Astrocyte (in vitro differentiated cells and primary cell): ENCODE data around the gene FAM53B. TPM values are rescaled to one million over a fixed set of nuclear protein-coding genes. Genes with fewer than 3 reads are reported as not detected.

Source experiments
- DNase-seq: peaks from one replicate; pipeline ENCODE4 v3.0.0-alpha.2; 2010; ENCODE audit warnings: low read depth
- FAIRE-seq: peaks from 2 replicates; lab custom pipeline; 2011; peaks lifted over from hg19 to GRCh38; lab: Jason Lieb, UNC
- H2AFZ ChIP-seq: 2 replicates; pipeline ENCODE4 v1.6.0; 2012; ENCODE audit warnings: low read depth, low read length, inconsistent platforms
- H3K27ac ChIP-seq: 2 replicates; pipeline ENCODE4 v1.5.1; 2011; ENCODE audit warnings: low read depth, low read length, inconsistent platforms
- H3K27me3 ChIP-seq: 2 replicates; pipeline ENCODE4 v1.6.0; 2011; ENCODE audit warnings: low read length, inconsistent platforms; ENCODE audit not compliant: insufficient read depth
- H3K36me3 ChIP-seq: 2 replicates; pipeline ENCODE4 v1.5.1; 2011; ENCODE audit warnings: low read length, inconsistent platforms; ENCODE audit not compliant: insufficient read depth
- H3K4me1 ChIP-seq: 2 replicates; pipeline ENCODE4 v1.5.1; 2011; ENCODE audit warnings: low read length, inconsistent platforms; ENCODE audit not compliant: insufficient read depth
- H3K4me2 ChIP-seq: 2 replicates; pipeline ENCODE4 v1.6.0; 2012; ENCODE audit warnings: low read length, inconsistent platforms
- H3K4me3 ChIP-seq: 2 replicates; pipeline ENCODE4 v1.5.1; 2011; ENCODE audit warnings: low read depth, mild to moderate bottlenecking, low read length, inconsistent platforms; ENCODE audit not compliant: insufficient read depth
- H3K79me2 ChIP-seq: 2 replicates; pipeline ENCODE4 v1.6.0; 2012; ENCODE audit warnings: mild to moderate bottlenecking, low read length, inconsistent platforms; ENCODE audit not compliant: insufficient read depth
- H3K9ac ChIP-seq: 2 replicates; pipeline ENCODE4 v1.6.0; 2012; ENCODE audit warnings: mild to moderate bottlenecking, low read length, inconsistent platforms
- H3K9me3 ChIP-seq: 2 replicates; pipeline ENCODE4 v1.5.1; 2012; ENCODE audit warnings: low read depth, mild to moderate bottlenecking, low read length, inconsistent platforms; ENCODE audit not compliant: insufficient read depth
- H4K20me1 ChIP-seq: 2 replicates; pipeline ENCODE4 v1.6.0; 2012; ENCODE audit warnings: low read length, inconsistent platforms; ENCODE audit not compliant: insufficient read depth
- H3K27ac Mint-ChIP-seq: one replicate; pipeline ENCODE4 v1.8.0; 2021; ENCODE audit warnings: mild to moderate bottlenecking, mixed read lengths; ENCODE audit not compliant: unreplicated experiment
- H3K27me3 Mint-ChIP-seq: one replicate; pipeline ENCODE4 v1.8.0; 2021; ENCODE audit warnings: low read depth, mixed read lengths; ENCODE audit not compliant: unreplicated experiment
- H3K36me3 Mint-ChIP-seq: one replicate; pipeline ENCODE4 v1.8.0; 2021; ENCODE audit warnings: low read depth, mixed read lengths; ENCODE audit not compliant: unreplicated experiment
- H3K4me1 Mint-ChIP-seq: one replicate; pipeline ENCODE4 v1.8.0; 2021; ENCODE audit warnings: low read depth, mixed read lengths; ENCODE audit not compliant: unreplicated experiment
- H3K4me3 Mint-ChIP-seq: one replicate; pipeline ENCODE4 v1.8.0; 2021; ENCODE audit warnings: mild to moderate bottlenecking, moderate library complexity, mixed read lengths; ENCODE audit not compliant: unreplicated experiment
- H3K9me3 Mint-ChIP-seq: one replicate; pipeline ENCODE4 v1.8.0; 2021; ENCODE audit warnings: mild to moderate bottlenecking, mixed read lengths; ENCODE audit not compliant: unreplicated experiment
- CTCF ChIP-seq: IDR thresholded peaks from 2 replicates; pipeline ENCODE4 v1.5.1; 2011; ENCODE audit warnings: low read depth, mild to moderate bottlenecking, inconsistent platforms, low read length, moderate library complexity; ENCODE audit not compliant: insufficient read depth
- EZH2 ChIP-seq: IDR thresholded peaks from 2 replicates; pipeline ENCODE4 v1.6.1; 2012; ENCODE audit warnings: mild to moderate bottlenecking, low read length, inconsistent platforms; ENCODE audit not compliant: insufficient read depth
- total RNA-seq: library from RNA; stranded (reverse); gene quantifications from 2 replicates; pipeline ENCODE4 v1.2.1, GENCODE V29; 2021

Gene FAM53B
- total RNA-seq, 1 donor from 2014 or later = 12.9 TPM

- H3K4me3 Mint-ChIP-seq = peak overlapping the region; percentile 96
- H3K36me3 Mint-ChIP-seq = peaks cover 2% of the 10 kb centered on the region
- Histone ChIP-seq H3K36me3 (no peaks in the 10 kb centered on the region), H3K27me3 (no peaks in the 10 kb centered on the region), H3K4me2 (peak overlapping the region; percentile 88), H4K20me1 (peaks cover 42% of the 10 kb centered on the region), H3K79me2 (peaks cover 24% of the 10 kb centered on the region), H3K4me1 (peaks cover 32% of the 10 kb centered on the region), H3K9me3 (no peaks in the 10 kb centered on the region), H3K4me3 (peak overlapping the region; percentile 66), H3K27ac (peak overlapping the region; percentile 18), H3K9ac (peak overlapping the region; percentile 72), H2AFZ (peak overlapping the region; percentile 44)
- TF ChIP-seq EZH2 = no peak
- no peak for TF ChIP-seq CTCF
- H3K4me1 Mint-ChIP-seq = peaks cover 32% of the 10 kb centered on the region
- FAIRE-seq = no peak
- no peaks in the 10 kb centered on the region for H3K9me3 Mint-ChIP-seq
- DNase-seq = no peak
- peak overlapping the region; percentile 85 for H3K27ac Mint-ChIP-seq
- H3K27me3 Mint-ChIP-seq = no peaks in the 10 kb centered on the region
These were observed 732 bp downstream of the FAM53B start for GRCh38 chr10:124743191-124744101.

- Mint-ChIP-seq H3K27ac (peak overlapping the region; percentile 60), H3K4me3 (peak overlapping the region; percentile 96), H3K36me3 (peaks cover 2% of the 10 kb centered on the region), H3K9me3 (no peaks in the 10 kb centered on the region), H3K4me1 (peaks cover 35% of the 10 kb centered on the region), H3K27me3 (no peaks in the 10 kb centered on the region)
- H3K9me3 ChIP-seq = no peaks in the 10 kb centered on the region
- H3K79me2 ChIP-seq = peaks cover 28% of the 10 kb centered on the region
- peak overlapping the region; percentile 72 for H3K9ac ChIP-seq
- no peak for DNase-seq
- H3K4me2 ChIP-seq = peak overlapping the region; percentile 88
- peaks cover 32% of the 10 kb centered on the region for H3K4me1 ChIP-seq
- FAIRE-seq = no peak
- H3K27me3 ChIP-seq = no peaks in the 10 kb centered on the region
- no peak overlapping the region for H3K27ac ChIP-seq
- H4K20me1 ChIP-seq = peaks cover 50% of the 10 kb centered on the region
- TF ChIP-seq EZH2 (no peak), CTCF (peak; percentile 25)
- H2AFZ ChIP-seq = no peak overlapping the region
- no peaks in the 10 kb centered on the region for H3K36me3 ChIP-seq
- H3K4me3 ChIP-seq = peak overlapping the region; percentile 66
These were observed 1.6 kb downstream of the FAM53B start for GRCh38 chr10:124742413-124743190.
